GM12865 (cell line): ENCODE data around the gene NFIL3.

Experiments
- DNase-seq: peaks from one replicate; pipeline ENCODE4 v3.0.0; 2010; ENCODE audit warnings: low read depth
- H3K4me3 ChIP-seq: 2 replicates; pipeline ENCODE4 v1.5.1; 2011; ENCODE audit warnings: mild to moderate bottlenecking, low read depth, low read length, control low read depth
- CTCF ChIP-seq: IDR thresholded peaks from 2 replicates; pipeline ENCODE4 v1.5.1; 2011; ENCODE audit warnings: low read length, control low read depth, low read depth, inconsistent platforms; ENCODE audit not compliant: insufficient read depth; ENCODE audit errors: missing control alignments

NFIL3 gene

GRCh38 chr9:91428436-91428835, 4.8 kb upstream of the NFIL3 start:
- TF ChIP-seq CTCF: no peak
- no peak overlapping the region for H3K4me3 ChIP-seq
- DNase-seq: no peak

GRCh38 chr9:91427873-91428272, 4.2 kb upstream of the NFIL3 start:
- no peak for TF ChIP-seq CTCF
- H3K4me3 ChIP-seq: no peak overlapping the region

GRCh38 chr9:91426123-91426745, 2.6 kb upstream of the NFIL3 start:
- TF ChIP-seq CTCF: peak; percentile 48
- peak; percentile 59 for DNase-seq
- no peak overlapping the region for H3K4me3 ChIP-seq

More at GRCh38 chr9:91427873-91428272, 4.2 kb upstream of the NFIL3 start:
- DNase-seq: no peak

- no peak for DNase-seq
- TF ChIP-seq CTCF: no peak
- H3K4me3 ChIP-seq: no peak overlapping the region
These were observed 1.6 kb upstream of the NFIL3 start for GRCh38 chr9:91425271-91425670.

- peak; percentile 19 for DNase-seq
- no peak for TF ChIP-seq CTCF
- H3K4me3 ChIP-seq: peak overlapping the region; percentile 68
These were observed 958 bp upstream of the NFIL3 start for GRCh38 chr9:91424403-91425176.

GRCh38 chr9:91422758-91423711, 597 bp downstream of the NFIL3 start:
- TF ChIP-seq CTCF: peak; percentile 38
- H3K4me3 ChIP-seq: peak overlapping the region; percentile 62
- DNase-seq: peak; percentile 62
